SK-N-SH (cell line): ENCODE measurements around the gene OR6X1. TPM values are rescaled to one million over a fixed set of nuclear protein-coding genes. Genes with fewer than 3 reads are reported as not detected.

Experiments
- CHD2 ChIP-seq: fragments of 150-350 bp; IDR thresholded peaks from 2 replicates; pipeline ENCODE4 v1.6.1; 2018; ENCODE audit warnings: low read length; ENCODE audit not compliant: partially characterized antibody
- CTCF ChIP-seq: fragments of 200-600 bp; sonication (generic); IDR thresholded peaks from 2 replicates; pipeline ENCODE4 v1.6.1; 2017; ENCODE audit warnings: antibody characterized with exemption, mild to moderate bottlenecking, moderate library complexity
- ELF1 ChIP-seq: IDR thresholded peaks from 2 replicates; pipeline ENCODE4 v1.4.0; 2012
- FOSL2 ChIP-seq: IDR thresholded peaks from 2 replicates; pipeline ENCODE4 v1.4.0; 2012; ENCODE audit warnings: low read depth, mild to moderate bottlenecking, moderate library complexity, borderline replicate concordance
- FOXJ3 ChIP-seq: sonication (generic); formaldehyde crosslinking; IDR thresholded peaks from 2 replicates; pipeline ENCODE4 v1.5.1; 2020; ENCODE audit warnings: mild to moderate bottlenecking, missing genetic modification reagents
- FOXM1 ChIP-seq: IDR thresholded peaks from 2 replicates; pipeline ENCODE4 v1.4.0; 2012; ENCODE audit warnings: low read depth, mild to moderate bottlenecking
- GABPA ChIP-seq: IDR thresholded peaks from 2 replicates; pipeline ENCODE4 v1.4.0; 2012; ENCODE audit warnings: low read depth, mild to moderate bottlenecking
- IRF3 ChIP-seq: fragments of 150-350 bp; IDR thresholded peaks from 2 replicates; pipeline ENCODE4 v1.6.1; 2016; ENCODE audit warnings: mild to moderate bottlenecking, low read depth, low read length
- MAX ChIP-seq: IDR thresholded peaks from 2 replicates; pipeline ENCODE4 v1.4.0; 2012; ENCODE audit warnings: low read depth
- SIN3A ChIP-seq: IDR thresholded peaks from 2 replicates; pipeline ENCODE4 v1.6.1; 2012; ENCODE audit warnings: low read depth, mild to moderate bottlenecking, low read length, moderate library complexity, borderline replicate concordance
- TAF1 ChIP-seq: IDR thresholded peaks from 2 replicates; pipeline ENCODE4 v1.6.1; 2012; ENCODE audit warnings: low read depth, mild to moderate bottlenecking, low read length, moderate library complexity, borderline replicate concordance
- TEAD4 ChIP-seq: IDR thresholded peaks from 2 replicates; pipeline ENCODE4 v1.4.0; 2012; ENCODE audit warnings: mild to moderate bottlenecking, borderline replicate concordance; ENCODE audit not compliant: insufficient read depth
- USF1 ChIP-seq: IDR thresholded peaks from 2 replicates; pipeline ENCODE4 v1.4.0; 2012; ENCODE audit warnings: low read depth, borderline replicate concordance
- USF2 ChIP-seq: fragments of 150-350 bp; IDR thresholded peaks from 2 replicates; pipeline ENCODE4 v1.6.1; 2017; ENCODE audit warnings: antibody characterized with exemption, low read length, low read depth, borderline replicate concordance
- polyA plus RNA-seq, 3 experiments: library from polyadenylated mRNA; depleted of rRNA; stranded (reverse); fragments of >200 nt; gene quantifications; 2 replicates each; pipeline ENCODE4 v1.2.3, GENCODE V29; 2012

OR6X1 gene
- polyA plus RNA-seq, 1 of the 3 experiments (the other 2 are of a cell fraction) = not detected

- TF ChIP-seq MAX (peak; percentile 98), FOXM1 (peak; percentile 33; the same call in 1 of the 2 replicates), CTCF (peak; percentile 21; the same call in 1 of the 2 replicates), ELF1 (peak; percentile 86), FOSL2 (no peak), TAF1 (peak; percentile 76), SIN3A (peak; percentile 89; the same call in 1 of the 2 replicates), FOXJ3 (CRISPR knock-in tag) (no peak), USF1 (peak; percentile 92), USF2 (peak; percentile 63; the same call in 1 of the 2 replicates), IRF3 (no peak), CHD2 (peak; percentile 70), TEAD4 (no peak), GABPA (peak; percentile 94)
These were observed 12.9 kb downstream of the OR6X1 start, which contains the start of gene ZNF202 (continued) for GRCh38 chr11:123741159-123742030.
